Activated CD8-positive, alpha-beta T cell treated with anti-CD3 and anti-CD28 coated beads for 36 hours (primary cell): ENCODE data around the gene KLK4. TPM values are rescaled to one million over a fixed set of nuclear protein-coding genes. Genes with fewer than 3 reads are reported as not detected.

ENCODE experiments used
- ATAC-seq: fragments of 200-7000 bp; cut with Tn5 transposase; one replicate; pipeline ENCODE4 v1.10.0; 2021; ENCODE audit warnings: mild to moderate bottlenecking, moderate library complexity
- CTCF ChIA-PET: fragments of 350-600 bp; sonication (Branson Sonifier 250); formaldehyde crosslinking; loops from one replicate; lab custom pipeline; 2021; ENCODE audit warnings: antibody characterized with exemption; lab: Charles Lee
- POLR2A ChIA-PET: fragments of 350-600 bp; sonication (Branson Sonifier 250); formaldehyde crosslinking; loops from one replicate; lab custom pipeline; 2021; ENCODE audit warnings: antibody characterized with exemption; lab: Charles Lee
- DNase-seq: peaks from one replicate; pipeline ENCODE4 v3.0.0-alpha.2; 2020
- H3K27ac Mint-ChIP-seq: one replicate; pipeline ENCODE4 v1.8.0; 2021; ENCODE audit warnings: mild to moderate bottlenecking, mixed read lengths
- H3K27me3 Mint-ChIP-seq: one replicate; pipeline ENCODE4 v1.8.0; 2021; ENCODE audit warnings: mixed read lengths
- H3K36me3 Mint-ChIP-seq: one replicate; pipeline ENCODE4 v1.8.0; 2021; ENCODE audit warnings: low read depth, mixed read lengths
- H3K4me1 Mint-ChIP-seq: one replicate; pipeline ENCODE4 v1.8.0; 2021; ENCODE audit warnings: low read depth, mixed read lengths
- H3K4me3 Mint-ChIP-seq: one replicate; pipeline ENCODE4 v1.8.0; 2021; ENCODE audit warnings: mild to moderate bottlenecking, moderate library complexity, mixed read lengths
- H3K9me3 Mint-ChIP-seq: one replicate; pipeline ENCODE4 v1.8.0; 2021; ENCODE audit warnings: mixed read lengths
- intact Hi-C: fragments of 100-400 bp; cut with micrococcal nuclease; formaldehyde crosslinking; loops from one replicate; pipeline ENCODE4 v1.10.0; 2022
- total RNA-seq, 2 experiments: library from RNA; stranded (reverse); gene quantifications; one replicate each; pipeline ENCODE4 v1.2.3, GENCODE V29; 2021
- TF ChIP-seq, protein P1 (sequence below): fragments of 200-600 bp; IDR thresholded peaks from one replicate; pipeline ENCODE4 v1.8.0; 2022; ENCODE audit warnings: antibody characterized with exemption, mild to moderate bottlenecking

Gene KLK4
- total RNA-seq, 2 experiments from 2014 or later, result not detected

DNA sequence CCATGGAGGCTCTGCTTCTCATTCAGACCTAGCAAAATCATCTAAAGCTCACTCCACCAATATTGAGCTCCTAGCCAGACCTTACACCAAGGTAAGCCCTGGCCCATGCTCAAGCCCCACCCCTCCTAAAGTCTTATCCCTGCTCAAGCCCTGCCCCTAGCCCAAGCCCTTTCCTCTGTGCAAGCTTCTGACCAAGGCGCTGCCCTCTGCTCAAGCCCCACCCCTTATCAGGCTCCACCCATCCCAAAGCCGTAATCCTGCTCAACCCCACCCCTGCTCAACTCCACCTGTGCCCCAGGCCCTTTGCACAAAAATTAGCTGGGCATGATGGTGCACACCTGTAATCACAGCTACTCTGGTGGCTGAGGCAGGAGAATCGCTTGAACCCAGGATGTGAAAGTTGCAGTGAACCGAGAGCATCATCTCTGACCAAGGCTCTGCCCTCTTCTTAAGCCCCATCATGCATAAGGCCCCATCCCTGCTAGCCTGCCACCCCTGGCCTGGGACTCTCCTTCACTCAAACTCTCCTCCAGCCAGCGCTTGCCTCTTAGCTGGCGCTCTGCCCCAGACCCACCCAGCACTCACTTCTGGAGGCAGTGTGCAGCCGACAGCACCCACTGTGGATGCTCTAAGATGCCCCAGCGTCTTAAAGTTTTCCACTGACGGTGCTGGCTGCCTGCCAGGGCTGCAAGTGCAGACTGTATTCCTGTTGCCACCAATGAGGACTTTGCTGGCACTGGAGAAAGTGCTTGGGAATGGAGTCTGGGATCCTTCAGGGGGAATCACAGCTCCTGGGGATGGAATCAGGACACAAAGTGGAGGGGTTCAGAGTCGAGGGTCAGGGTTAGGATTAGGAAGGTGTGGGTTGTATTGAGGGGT lies 16.5 kb downstream of the KLK4 start:
- intact Hi-C loops, result no loop called here
- H3K36me3 Mint-ChIP-seq, result no peaks in the 10 kb centered on the region
- no peak overlapping the region for H3K4me3 Mint-ChIP-seq
- ATAC-seq (no peak), DNase-seq (no peak)
- peaks cover 1% of the 10 kb centered on the region for H3K4me1 Mint-ChIP-seq
- H3K9me3 Mint-ChIP-seq, result peaks cover 5% of the 10 kb centered on the region
- no peak overlapping the region for H3K27ac Mint-ChIP-seq
- TF ChIP-seq, protein P1, sequence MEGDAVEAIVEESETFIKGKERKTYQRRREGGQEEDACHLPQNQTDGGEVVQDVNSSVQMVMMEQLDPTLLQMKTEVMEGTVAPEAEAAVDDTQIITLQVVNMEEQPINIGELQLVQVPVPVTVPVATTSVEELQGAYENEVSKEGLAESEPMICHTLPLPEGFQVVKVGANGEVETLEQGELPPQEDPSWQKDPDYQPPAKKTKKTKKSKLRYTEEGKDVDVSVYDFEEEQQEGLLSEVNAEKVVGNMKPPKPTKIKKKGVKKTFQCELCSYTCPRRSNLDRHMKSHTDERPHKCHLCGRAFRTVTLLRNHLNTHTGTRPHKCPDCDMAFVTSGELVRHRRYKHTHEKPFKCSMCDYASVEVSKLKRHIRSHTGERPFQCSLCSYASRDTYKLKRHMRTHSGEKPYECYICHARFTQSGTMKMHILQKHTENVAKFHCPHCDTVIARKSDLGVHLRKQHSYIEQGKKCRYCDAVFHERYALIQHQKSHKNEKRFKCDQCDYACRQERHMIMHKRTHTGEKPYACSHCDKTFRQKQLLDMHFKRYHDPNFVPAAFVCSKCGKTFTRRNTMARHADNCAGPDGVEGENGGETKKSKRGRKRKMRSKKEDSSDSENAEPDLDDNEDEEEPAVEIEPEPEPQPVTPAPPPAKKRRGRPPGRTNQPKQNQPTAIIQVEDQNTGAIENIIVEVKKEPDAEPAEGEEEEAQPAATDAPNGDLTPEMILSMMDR, result no peak
- POLR2A ChIA-PET, result no interaction called here
- H3K27me3 Mint-ChIP-seq, result peaks cover 29% of the 10 kb centered on the region
- CTCF ChIA-PET, result interaction anchor here (0.9 kb wide), 1 partner anchor 27 kb away, joined by 4 read pairs; no protein-coding TSS in a partner anchor

DNA sequence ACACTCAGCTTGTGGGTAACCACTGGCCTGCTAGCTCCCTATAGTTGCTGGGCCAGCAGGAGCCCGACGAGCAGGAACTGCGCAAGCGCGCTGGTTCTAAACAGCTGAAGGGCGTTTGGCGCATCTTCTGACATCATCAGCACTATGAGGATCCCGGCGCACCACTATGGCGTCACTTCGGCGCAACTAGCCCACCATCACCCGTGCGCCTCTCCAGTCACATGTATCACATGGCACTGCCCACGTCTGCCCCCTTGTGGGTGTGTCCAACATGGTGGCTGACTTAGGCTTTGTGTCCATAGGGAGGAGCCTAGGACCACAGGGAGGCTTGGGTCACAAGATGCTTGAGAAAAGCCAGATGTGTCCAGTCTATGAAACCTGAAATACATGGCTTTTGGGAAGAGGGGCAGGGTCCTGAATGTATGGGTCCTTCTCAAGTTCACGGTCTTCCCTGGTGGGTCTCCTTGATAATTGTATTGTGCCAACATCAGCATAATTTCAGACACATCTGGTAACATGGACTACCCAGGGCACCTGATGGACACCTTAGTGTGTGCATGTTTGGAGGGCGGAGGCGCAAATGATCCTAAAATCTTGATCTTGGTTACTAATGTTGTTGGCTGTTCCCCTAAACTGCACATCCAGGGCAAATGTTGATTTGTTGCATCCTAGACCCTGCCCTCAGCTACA lies 18.0 kb downstream of the KLK4 start:
- Mint-ChIP-seq H3K27me3 (peaks cover 32% of the 10 kb centered on the region), H3K4me1 (peaks cover 1% of the 10 kb centered on the region), H3K36me3 (no peaks in the 10 kb centered on the region), H3K4me3 (no peak overlapping the region), H3K9me3 (peaks cover 5% of the 10 kb centered on the region), H3K27ac (no peak overlapping the region)
- TF ChIP-seq, protein P1, result no peak
- POLR2A ChIA-PET, result no interaction called here
- ATAC-seq (no peak), DNase-seq (peak; percentile 15)
- intact Hi-C loops, result no loop called here
- CTCF ChIA-PET, result no interaction called here

DNA sequence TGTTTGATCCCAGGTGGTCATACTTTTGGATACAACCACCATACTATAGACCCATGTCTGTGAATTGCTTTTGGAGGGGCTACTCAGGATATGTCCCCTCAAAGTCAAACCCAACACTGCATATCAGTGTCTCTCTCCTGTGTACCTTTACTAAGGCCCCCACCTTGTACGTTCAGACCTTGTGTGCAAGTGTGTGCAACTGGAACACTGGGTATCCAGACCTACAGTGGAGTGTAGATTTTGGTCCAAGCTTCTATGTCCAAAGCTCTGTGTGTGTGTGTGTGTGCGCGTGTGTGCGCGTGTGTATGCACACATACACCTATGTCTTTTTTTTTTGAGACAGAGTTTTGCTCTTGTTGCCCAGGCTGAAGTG lies 20.0 kb downstream of the KLK4 start:
- ChIA-PET CTCF (no interaction called here), POLR2A (interaction anchor here (0.6 kb wide), 1 partner anchor 175 kb away, joined by 3 read pairs; no protein-coding TSS in a partner anchor)
- Mint-ChIP-seq H3K36me3 (no peaks in the 10 kb centered on the region), H3K27ac (no peak overlapping the region), H3K4me1 (peaks cover 1% of the 10 kb centered on the region), H3K27me3 (peaks cover 34% of the 10 kb centered on the region), H3K4me3 (no peak overlapping the region), H3K9me3 (peaks cover 5% of the 10 kb centered on the region)
- intact Hi-C loops, result no loop called here
- TF ChIP-seq, protein P1, result no peak
- ATAC-seq (no peak), DNase-seq (no peak)

DNA sequence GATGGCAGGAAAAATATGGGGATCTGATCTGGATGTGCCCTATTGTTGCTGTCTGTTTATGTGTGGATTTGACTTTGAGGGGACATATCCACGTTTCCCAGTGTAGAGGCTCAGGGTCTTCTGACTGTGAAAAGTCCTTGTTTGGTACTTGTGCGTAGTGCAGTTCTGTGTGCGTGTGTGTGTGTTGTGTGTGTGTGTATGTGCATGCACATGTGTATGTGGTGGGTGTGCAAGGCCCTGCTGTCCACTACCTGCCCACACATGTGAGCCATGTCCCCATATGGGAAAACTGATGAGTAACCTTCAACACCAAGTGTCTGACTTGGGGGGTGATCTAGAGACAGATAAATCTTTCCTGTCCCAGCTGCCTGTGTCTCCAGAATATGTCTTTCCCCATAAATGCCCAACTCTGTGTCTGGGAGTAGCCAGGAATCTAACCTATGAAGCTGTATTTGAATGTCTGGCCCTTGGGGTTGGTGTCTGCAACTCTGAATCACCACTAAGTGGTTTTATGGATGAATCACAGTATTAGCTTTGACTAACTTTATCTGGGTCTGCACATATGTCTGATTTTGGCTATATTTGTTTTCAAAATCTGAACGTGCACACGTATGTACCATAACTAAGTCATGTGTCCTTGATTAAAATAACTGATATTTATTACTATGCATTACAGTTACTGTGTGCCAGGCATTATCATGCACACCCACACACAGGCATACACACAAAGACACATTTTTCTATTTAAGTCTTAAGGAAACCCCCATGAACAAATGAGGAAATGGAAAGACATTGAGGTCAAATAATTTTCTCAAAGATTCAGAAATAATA lies 20.6 kb downstream of the KLK4 start:
- H3K27me3 Mint-ChIP-seq, result peaks cover 36% of the 10 kb centered on the region
- H3K27ac Mint-ChIP-seq, result no peak overlapping the region
- peaks cover 5% of the 10 kb centered on the region for H3K9me3 Mint-ChIP-seq
- CTCF ChIA-PET, result no interaction called here
- no peak for ATAC-seq
- TF ChIP-seq, protein P1, result no peak
- H3K36me3 Mint-ChIP-seq, result no peaks in the 10 kb centered on the region
- no peak for DNase-seq
- POLR2A ChIA-PET, result interaction anchor here (0.6 kb wide), 1 partner anchor 174 kb away, joined by 3 read pairs; no protein-coding TSS in a partner anchor
- no peak overlapping the region for H3K4me3 Mint-ChIP-seq
- peaks cover 1% of the 10 kb centered on the region for H3K4me1 Mint-ChIP-seq
- intact Hi-C loops, result no loop called here
